GM12872 (cell line): ENCODE measurements around the gene INHBB.

Experiments
- TF ChIP-seq, protein P1 (sequence below): IDR thresholded peaks from 3 replicates; pipeline ENCODE4 v1.5.1; 2011; ENCODE audit warnings: low read depth, mild to moderate bottlenecking, low read length, moderate library complexity; ENCODE audit not compliant: insufficient read depth

INHBB gene

DNA sequence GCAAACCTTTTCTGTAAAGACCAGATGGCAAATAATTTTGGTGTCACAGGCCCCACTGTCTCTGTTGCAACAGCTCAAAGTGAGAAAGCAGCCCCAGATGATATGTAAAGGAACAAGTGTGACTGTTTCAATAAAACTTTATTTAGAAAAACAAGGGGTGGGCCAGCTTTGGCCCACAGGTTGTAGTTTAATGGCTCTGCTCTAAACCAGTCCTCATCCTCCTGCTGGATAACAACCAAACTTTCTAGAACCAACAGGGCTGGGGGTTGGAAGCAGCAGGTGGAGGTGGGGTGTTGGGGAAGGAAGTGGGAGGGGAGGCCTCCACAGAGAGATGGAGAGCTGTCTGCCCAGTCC is 28.8 kb upstream of the INHBB start:
- TF ChIP-seq, protein P1, sequence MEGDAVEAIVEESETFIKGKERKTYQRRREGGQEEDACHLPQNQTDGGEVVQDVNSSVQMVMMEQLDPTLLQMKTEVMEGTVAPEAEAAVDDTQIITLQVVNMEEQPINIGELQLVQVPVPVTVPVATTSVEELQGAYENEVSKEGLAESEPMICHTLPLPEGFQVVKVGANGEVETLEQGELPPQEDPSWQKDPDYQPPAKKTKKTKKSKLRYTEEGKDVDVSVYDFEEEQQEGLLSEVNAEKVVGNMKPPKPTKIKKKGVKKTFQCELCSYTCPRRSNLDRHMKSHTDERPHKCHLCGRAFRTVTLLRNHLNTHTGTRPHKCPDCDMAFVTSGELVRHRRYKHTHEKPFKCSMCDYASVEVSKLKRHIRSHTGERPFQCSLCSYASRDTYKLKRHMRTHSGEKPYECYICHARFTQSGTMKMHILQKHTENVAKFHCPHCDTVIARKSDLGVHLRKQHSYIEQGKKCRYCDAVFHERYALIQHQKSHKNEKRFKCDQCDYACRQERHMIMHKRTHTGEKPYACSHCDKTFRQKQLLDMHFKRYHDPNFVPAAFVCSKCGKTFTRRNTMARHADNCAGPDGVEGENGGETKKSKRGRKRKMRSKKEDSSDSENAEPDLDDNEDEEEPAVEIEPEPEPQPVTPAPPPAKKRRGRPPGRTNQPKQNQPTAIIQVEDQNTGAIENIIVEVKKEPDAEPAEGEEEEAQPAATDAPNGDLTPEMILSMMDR, result no peak

DNA sequence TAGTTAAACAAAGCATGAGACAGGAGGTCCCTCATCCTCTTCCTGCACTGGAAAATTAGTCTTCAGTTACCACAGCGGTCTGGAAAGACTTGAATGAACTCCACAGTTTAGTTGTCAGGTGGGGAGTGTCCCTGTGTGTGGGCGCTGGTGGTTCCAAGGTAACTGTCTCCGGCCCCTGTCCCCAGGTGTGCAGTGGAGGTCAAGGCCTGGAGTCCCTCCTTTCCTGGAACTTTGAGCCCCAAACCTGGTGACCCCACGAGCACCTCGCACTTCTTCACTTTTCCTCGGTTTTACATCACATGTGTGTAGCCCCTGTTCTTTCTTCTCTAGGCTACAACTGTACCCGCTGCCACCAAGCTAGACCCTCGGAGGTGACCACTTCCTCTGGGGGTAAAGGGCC is 28.0 kb upstream of the INHBB start:
- TF ChIP-seq, protein P1, result no peak

DNA sequence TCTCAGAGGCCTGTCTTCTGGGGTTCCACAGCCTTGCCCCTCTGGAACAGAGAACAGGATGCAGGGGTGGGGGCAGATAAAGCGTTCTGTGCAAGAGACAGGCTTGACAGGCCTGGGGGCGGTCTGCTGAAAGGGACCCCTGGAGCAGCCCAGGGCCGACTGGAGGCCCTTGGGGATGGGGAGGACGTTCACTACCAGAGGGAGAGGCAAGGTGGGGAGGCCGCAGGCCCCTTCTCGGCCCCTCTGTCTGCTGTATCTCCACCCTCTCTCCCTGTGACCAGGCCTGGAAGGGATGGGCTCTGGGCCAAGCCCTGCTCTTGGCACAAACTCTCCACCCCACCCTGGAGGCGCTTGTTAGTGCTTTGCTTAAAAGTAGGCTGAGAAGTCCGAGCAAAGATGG is 27.3 kb upstream of the INHBB start:
- TF ChIP-seq, protein P1, result no peak

DNA sequence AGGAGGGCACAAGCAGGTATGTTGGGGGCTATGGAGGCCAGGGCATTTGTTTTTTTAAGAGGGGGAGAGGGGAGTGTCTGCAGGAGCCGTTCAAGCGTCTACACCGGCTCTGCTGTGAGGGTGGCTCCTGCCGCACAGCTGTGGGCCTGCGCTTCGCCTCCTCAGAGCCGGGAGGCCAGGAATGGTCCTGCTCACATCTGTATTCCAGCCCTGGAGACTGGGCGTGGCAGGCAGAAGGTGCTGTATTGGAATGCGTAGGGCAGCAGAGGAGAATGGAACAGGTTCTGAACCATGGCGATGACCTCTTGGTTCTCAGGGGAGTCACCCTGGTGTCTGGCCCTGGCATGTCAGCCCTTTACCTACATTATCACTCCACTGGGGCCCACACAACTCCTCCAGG is 26.8 kb upstream of the INHBB start:
- TF ChIP-seq, protein P1, result no peak

DNA sequence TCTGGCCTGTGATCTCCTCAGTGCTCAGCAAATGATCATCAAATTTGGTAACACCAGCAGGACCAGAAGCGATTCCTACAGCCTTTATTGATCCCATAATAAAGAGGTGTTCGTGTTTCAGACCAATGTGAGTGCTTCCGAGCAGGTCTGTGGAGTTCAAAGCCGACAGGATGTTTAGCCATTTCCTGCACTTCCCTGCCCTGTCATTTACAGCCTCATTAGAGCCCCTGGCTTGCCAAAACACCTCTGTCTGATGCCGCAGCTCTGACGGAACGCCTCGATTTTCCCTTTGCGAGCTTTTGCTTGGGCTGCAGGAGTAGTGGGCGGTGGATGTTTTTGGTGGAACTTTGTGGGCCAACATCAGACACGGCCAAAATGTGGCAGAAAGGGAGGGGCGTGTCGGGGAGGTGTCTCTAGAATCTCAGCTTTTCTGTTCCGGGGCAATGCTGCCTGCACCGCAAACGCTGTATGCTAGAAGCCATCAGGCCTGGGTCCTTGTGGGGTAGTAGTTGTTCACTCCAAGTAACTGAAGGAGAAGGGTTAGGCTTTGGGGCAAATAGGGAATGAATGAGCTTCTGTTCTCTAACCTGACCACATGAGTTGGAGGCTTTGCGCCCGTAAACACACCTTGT is 26.1 kb upstream of the INHBB start:
- TF ChIP-seq, protein P1, result no peak

DNA sequence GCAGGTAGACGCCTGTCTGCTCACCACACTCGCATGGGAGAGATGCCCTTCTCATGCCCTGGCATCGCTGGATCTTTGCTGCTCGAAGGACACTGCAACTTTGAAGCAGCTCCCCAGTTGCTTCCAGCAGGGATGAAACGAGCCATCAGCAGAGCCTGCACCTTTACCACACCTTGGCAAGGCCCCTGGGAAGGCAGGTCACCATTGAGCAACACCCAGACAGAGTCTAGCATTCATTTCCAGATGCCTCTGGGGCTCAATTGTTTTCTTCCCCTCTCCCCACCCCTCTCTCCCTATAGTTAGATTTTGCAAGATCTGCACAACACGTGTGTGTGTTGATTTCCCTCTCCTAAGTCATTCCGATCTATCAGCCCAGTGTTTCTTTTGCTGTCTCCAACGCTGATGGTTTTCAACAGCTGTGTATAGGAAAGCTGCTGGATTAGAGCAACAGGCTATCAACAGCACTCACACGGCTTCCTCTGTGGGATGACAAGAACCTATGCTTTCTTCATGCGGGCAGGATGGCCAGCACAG is 25.6 kb upstream of the INHBB start:
- TF ChIP-seq, protein P1, result no peak

DNA sequence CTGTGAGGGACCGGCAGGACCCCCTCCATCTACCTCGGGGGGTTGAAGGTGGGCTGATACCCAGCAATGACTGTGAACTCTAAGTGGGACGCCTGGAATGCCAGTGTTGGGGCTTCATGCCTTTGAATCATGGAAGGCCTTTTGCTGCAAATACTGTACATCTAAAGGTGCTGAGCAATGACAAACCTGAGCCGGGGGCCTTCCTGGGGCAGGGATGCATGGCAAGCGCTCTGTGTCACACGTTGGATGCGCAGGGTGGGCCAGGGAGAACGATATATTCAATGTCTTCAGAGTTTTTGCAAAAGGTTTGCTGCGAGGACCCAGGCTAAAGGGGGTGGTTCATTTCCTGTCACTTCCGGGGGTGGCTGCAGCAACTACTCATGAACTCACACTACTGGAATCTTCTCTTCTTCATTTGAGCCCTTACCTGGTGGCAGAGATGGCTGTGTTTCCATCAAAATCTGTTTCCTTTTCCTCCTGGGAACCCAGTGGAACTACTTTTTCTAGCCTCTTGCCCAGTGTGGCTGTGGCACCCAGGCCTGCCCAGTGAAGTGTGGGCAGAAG is 24.1 kb upstream of the INHBB start:
- TF ChIP-seq, protein P1, result no peak
